Measurements from ENCODE around the gene ZSWIM1.

DNA sequence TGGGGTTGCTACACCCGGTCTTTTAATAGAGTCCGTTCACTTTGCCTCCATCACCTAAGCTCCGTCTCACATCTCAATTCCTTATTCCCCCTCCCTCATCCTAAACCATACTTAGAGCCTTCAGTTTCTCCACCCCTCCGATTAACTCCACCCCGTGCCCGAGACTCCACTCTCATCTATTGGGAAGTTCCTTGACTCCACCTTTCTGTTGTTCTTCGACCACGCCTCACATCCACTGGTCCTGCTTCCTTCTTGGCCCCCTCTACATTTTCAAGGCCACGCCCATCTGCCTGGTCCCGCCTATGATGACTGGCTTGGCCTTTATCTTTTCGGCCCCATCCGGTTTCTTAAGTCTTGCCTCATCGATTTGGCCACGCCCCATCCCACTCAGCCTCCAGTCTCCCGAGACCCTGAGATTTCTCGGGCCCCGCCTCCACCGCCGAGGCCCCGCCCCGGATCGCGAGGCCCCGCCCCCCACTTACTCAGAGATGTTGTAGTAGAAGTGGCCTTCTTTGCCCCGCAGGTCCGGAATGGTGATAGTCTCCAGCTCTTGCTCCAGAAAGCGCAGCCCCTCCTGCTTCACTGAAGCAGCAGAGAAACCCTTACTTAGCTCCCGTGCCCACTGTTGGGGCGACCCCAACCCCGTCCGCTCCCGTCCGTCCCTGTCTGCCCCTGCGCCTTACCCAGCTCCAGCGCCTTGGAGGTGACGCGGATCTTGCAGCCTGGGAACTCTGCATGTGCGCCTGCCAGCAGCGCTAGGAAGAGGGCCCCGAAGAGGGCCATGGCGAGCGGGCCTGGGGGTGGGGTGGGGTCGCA is 29.9 kb downstream of the ZSWIM1 start:
- TF ChIP-seq ARNTL (CRISPR knock-in tag; IDR thresholded peaks at IDR 0.05; ENCODE audit: borderline replicate concordance, low read depth) (no peak), ZC3H10 (CRISPR knock-in tag; IDR thresholded peaks at IDR 0.05) (no peak), GLIS3 (CRISPR knock-in tag; IDR thresholded peaks at IDR 0.05) (no peak)
- TF ChIP-seq, protein P1, sequence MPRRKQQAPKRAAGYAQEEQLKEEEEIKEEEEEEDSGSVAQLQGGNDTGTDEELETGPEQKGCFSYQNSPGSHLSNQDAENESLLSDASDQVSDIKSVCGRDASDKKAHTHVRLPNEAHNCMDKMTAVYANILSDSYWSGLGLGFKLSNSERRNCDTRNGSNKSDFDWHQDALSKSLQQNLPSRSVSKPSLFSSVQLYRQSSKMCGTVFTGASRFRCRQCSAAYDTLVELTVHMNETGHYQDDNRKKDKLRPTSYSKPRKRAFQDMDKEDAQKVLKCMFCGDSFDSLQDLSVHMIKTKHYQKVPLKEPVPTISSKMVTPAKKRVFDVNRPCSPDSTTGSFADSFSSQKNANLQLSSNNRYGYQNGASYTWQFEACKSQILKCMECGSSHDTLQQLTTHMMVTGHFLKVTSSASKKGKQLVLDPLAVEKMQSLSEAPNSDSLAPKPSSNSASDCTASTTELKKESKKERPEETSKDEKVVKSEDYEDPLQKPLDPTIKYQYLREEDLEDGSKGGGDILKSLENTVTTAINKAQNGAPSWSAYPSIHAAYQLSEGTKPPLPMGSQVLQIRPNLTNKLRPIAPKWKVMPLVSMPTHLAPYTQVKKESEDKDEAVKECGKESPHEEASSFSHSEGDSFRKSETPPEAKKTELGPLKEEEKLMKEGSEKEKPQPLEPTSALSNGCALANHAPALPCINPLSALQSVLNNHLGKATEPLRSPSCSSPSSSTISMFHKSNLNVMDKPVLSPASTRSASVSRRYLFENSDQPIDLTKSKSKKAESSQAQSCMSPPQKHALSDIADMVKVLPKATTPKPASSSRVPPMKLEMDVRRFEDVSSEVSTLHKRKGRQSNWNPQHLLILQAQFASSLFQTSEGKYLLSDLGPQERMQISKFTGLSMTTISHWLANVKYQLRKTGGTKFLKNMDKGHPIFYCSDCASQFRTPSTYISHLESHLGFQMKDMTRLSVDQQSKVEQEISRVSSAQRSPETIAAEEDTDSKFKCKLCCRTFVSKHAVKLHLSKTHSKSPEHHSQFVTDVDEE (CRISPR knock-in tag; IDR thresholded peaks at IDR 0.05) = no peak
